ENCODE measurements around the gene SLIT1. TPM values are rescaled to one million over a fixed set of nuclear protein-coding genes. Genes with fewer than 3 reads are reported as not detected.

SLIT1 gene
- total RNA-seq, 1 donor from 2014 or later, result 0.23 TPM

- FAIRE-seq (no peak), DNase-seq (ENCODE audit: low read depth) (no peak)
- H3K9me3 Mint-ChIP-seq (ENCODE audit: unreplicated experiment), result peaks cover 2% of the 10 kb centered on the region
- no peak overlapping the region for H3K27ac Mint-ChIP-seq (ENCODE audit: unreplicated experiment)
- peaks cover 13% of the 10 kb centered on the region for H3K27me3 ChIP-seq (ENCODE audit: insufficient read depth, low read length)
- H3K79me2 ChIP-seq (ENCODE audit: insufficient read depth, low read length), result no peaks in the 10 kb centered on the region
- no peak overlapping the region for H3K4me2 ChIP-seq (ENCODE audit: low read length)
- H3K36me3 ChIP-seq (ENCODE audit: insufficient read depth, low read length), result no peaks in the 10 kb centered on the region
- H2AFZ ChIP-seq (ENCODE audit: low read depth, low read length), result no peak overlapping the region
- H3K4me3 Mint-ChIP-seq (ENCODE audit: unreplicated experiment), result no peak overlapping the region
- no peaks in the 10 kb centered on the region for H3K9me3 ChIP-seq (ENCODE audit: insufficient read depth, low read depth, low read length)
- no peaks in the 10 kb centered on the region for H3K4me1 Mint-ChIP-seq (ENCODE audit: low read depth, unreplicated experiment)
- TF ChIP-seq EZH2 (IDR thresholded peaks at IDR 0.05; ENCODE audit: insufficient read depth, low read length), result no peak
- no peak for TF ChIP-seq CTCF (IDR thresholded peaks at IDR 0.05; ENCODE audit: insufficient read depth, low read depth, low read length)
- H3K27me3 Mint-ChIP-seq (ENCODE audit: low read depth, unreplicated experiment), result peaks cover 48% of the 10 kb centered on the region
- no peak overlapping the region for H3K27ac ChIP-seq (ENCODE audit: low read depth, low read length)
- no peaks in the 10 kb centered on the region for H4K20me1 ChIP-seq (ENCODE audit: insufficient read depth, low read length)
- no peaks in the 10 kb centered on the region for H3K36me3 Mint-ChIP-seq (ENCODE audit: low read depth, unreplicated experiment)
- H3K9ac ChIP-seq (ENCODE audit: low read length), result no peak overlapping the region
- H3K4me3 ChIP-seq (ENCODE audit: insufficient read depth, low read depth, low read length), result no peak overlapping the region
- no peaks in the 10 kb centered on the region for H3K4me1 ChIP-seq (ENCODE audit: insufficient read depth, low read length)
Measured at GRCh38 chr10:97151307-97151914, 34.3 kb downstream of the SLIT1 start.

- Histone ChIP-seq H3K79me2 (ENCODE audit: insufficient read depth, low read length) (no peaks in the 10 kb centered on the region), H3K9ac (ENCODE audit: low read length) (no peak overlapping the region), H3K4me3 (ENCODE audit: insufficient read depth, low read depth, low read length) (no peak overlapping the region), H3K9me3 (ENCODE audit: insufficient read depth, low read depth, low read length) (no peaks in the 10 kb centered on the region), H3K4me2 (ENCODE audit: low read length) (no peak overlapping the region), H3K4me1 (ENCODE audit: insufficient read depth, low read length) (no peaks in the 10 kb centered on the region), H3K27me3 (ENCODE audit: insufficient read depth, low read length) (peaks cover 15% of the 10 kb centered on the region), H4K20me1 (ENCODE audit: insufficient read depth, low read length) (no peaks in the 10 kb centered on the region), H2AFZ (ENCODE audit: low read depth, low read length) (no peak overlapping the region), H3K27ac (ENCODE audit: low read depth, low read length) (no peak overlapping the region), H3K36me3 (ENCODE audit: insufficient read depth, low read length) (no peaks in the 10 kb centered on the region)
- TF ChIP-seq EZH2 (IDR thresholded peaks at IDR 0.05; ENCODE audit: insufficient read depth, low read length), result no peak
- no peak for TF ChIP-seq CTCF (IDR thresholded peaks at IDR 0.05; ENCODE audit: insufficient read depth, low read depth, low read length)
- H3K4me1 Mint-ChIP-seq (ENCODE audit: low read depth, unreplicated experiment), result no peaks in the 10 kb centered on the region
- H3K4me3 Mint-ChIP-seq (ENCODE audit: unreplicated experiment), result no peak overlapping the region
- no peak for FAIRE-seq
- H3K27ac Mint-ChIP-seq (ENCODE audit: unreplicated experiment), result no peak overlapping the region
- H3K36me3 Mint-ChIP-seq (ENCODE audit: low read depth, unreplicated experiment), result no peaks in the 10 kb centered on the region
- H3K9me3 Mint-ChIP-seq (ENCODE audit: unreplicated experiment), result peaks cover 2% of the 10 kb centered on the region
- peaks cover 50% of the 10 kb centered on the region for H3K27me3 Mint-ChIP-seq (ENCODE audit: low read depth, unreplicated experiment)
- DNase-seq (ENCODE audit: low read depth), result no peak
Measured at GRCh38 chr10:97150616-97151015, 35.1 kb downstream of the SLIT1 start.

- Mint-ChIP-seq H3K27me3 (ENCODE audit: low read depth, unreplicated experiment) (peaks cover 50% of the 10 kb centered on the region), H3K9me3 (ENCODE audit: unreplicated experiment) (peaks cover 2% of the 10 kb centered on the region), H3K4me1 (ENCODE audit: low read depth, unreplicated experiment) (no peaks in the 10 kb centered on the region), H3K27ac (ENCODE audit: unreplicated experiment) (no peak overlapping the region), H3K36me3 (ENCODE audit: low read depth, unreplicated experiment) (no peaks in the 10 kb centered on the region), H3K4me3 (ENCODE audit: unreplicated experiment) (no peak overlapping the region)
- Histone ChIP-seq H3K4me1 (ENCODE audit: insufficient read depth, low read length) (no peaks in the 10 kb centered on the region), H3K27me3 (ENCODE audit: insufficient read depth, low read length) (peaks cover 15% of the 10 kb centered on the region), H4K20me1 (ENCODE audit: insufficient read depth, low read length) (no peaks in the 10 kb centered on the region), H2AFZ (ENCODE audit: low read depth, low read length) (no peak overlapping the region), H3K9ac (ENCODE audit: low read length) (no peak overlapping the region), H3K79me2 (ENCODE audit: insufficient read depth, low read length) (no peaks in the 10 kb centered on the region), H3K9me3 (ENCODE audit: insufficient read depth, low read depth, low read length) (no peaks in the 10 kb centered on the region), H3K36me3 (ENCODE audit: insufficient read depth, low read length) (no peaks in the 10 kb centered on the region), H3K27ac (ENCODE audit: low read depth, low read length) (no peak overlapping the region), H3K4me2 (ENCODE audit: low read length) (no peak overlapping the region), H3K4me3 (ENCODE audit: insufficient read depth, low read depth, low read length) (no peak overlapping the region)
- FAIRE-seq, result no peak
- TF ChIP-seq EZH2 (IDR thresholded peaks at IDR 0.05; ENCODE audit: insufficient read depth, low read length) (no peak), CTCF (IDR thresholded peaks at IDR 0.05; ENCODE audit: insufficient read depth, low read depth, low read length) (no peak)
- no peak for DNase-seq (ENCODE audit: low read depth)
Measured at GRCh38 chr10:97150013-97150595, 35.7 kb downstream of the SLIT1 start.
